GM12873 (cell line): ENCODE data around the gene F2RL1.

Experiments
- TF ChIP-seq, protein P1 (sequence below): IDR thresholded peaks from 2 replicates; pipeline ENCODE4 v1.5.1; 2012; ENCODE audit warnings: low read depth, mild to moderate bottlenecking, moderate library complexity, low read length, control low read depth; ENCODE audit not compliant: insufficient read depth; ENCODE audit errors: missing control alignments

The F2RL1 gene

GRCh38 chr5:76831110-76831452 is 12.3 kb downstream of the F2RL1 start:
- TF ChIP-seq, protein P1, sequence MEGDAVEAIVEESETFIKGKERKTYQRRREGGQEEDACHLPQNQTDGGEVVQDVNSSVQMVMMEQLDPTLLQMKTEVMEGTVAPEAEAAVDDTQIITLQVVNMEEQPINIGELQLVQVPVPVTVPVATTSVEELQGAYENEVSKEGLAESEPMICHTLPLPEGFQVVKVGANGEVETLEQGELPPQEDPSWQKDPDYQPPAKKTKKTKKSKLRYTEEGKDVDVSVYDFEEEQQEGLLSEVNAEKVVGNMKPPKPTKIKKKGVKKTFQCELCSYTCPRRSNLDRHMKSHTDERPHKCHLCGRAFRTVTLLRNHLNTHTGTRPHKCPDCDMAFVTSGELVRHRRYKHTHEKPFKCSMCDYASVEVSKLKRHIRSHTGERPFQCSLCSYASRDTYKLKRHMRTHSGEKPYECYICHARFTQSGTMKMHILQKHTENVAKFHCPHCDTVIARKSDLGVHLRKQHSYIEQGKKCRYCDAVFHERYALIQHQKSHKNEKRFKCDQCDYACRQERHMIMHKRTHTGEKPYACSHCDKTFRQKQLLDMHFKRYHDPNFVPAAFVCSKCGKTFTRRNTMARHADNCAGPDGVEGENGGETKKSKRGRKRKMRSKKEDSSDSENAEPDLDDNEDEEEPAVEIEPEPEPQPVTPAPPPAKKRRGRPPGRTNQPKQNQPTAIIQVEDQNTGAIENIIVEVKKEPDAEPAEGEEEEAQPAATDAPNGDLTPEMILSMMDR, result no peak

DNA sequence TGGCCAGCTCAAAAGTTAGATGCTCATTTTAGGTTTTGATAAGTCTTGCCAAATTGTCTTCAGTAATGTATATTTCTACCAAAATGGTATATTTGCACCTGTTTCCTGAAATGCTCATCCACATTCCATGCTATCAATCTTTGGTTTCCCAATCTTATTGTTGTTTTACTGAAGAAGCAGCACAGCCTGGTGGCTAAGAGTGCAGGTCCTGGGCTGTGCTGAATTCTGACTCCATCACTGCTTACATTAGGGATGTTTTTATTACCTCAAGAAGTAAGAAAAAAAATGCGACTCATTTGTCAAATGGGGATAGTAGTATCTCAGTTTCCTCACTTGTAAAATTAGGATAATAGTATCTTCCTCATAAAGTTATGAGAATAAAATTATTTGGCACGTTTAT is 17.4 kb downstream of the F2RL1 start:
- TF ChIP-seq, protein P1, result no peak

GRCh38 chr5:76836585-76836984 is 17.8 kb downstream of the F2RL1 start:
- TF ChIP-seq, protein P1, result no peak

DNA sequence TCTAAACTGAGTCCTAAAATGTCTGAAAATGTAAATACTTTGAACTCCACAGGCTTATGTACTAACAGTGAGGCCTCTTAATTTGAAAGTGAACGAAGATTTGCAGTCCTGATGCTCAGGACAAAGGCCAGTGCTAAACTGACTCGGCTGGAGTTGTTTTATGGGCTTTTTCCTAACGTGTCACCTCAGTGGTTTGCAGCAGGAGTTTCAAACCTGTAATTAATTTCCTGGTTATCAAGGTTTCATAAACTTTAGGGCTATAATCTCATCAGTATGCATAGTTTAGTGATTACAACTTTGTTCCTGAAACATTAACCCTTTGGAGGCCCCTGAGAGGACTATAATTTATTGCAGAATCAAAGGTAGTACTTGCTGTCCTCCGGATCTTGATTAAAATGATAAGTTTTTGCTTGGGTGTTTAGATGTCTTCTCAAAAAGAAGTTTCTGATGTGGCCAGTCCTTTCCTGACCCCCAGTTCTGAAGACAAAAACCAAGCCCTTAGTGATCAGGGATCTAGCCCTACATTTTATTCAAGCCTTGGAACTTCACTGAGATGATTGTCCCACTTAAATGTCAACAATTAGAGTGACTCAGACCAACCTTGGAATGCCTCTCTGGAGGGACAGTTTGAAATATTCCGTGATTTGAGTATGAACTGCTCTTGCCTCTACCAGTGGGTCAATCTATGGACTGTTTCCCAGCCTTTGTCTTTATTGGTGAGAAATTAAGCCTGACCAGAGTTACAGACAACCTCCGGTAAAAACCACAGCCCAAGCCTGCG is 19.8 kb downstream of the F2RL1 start:
- TF ChIP-seq, protein P1, result no peak

DNA sequence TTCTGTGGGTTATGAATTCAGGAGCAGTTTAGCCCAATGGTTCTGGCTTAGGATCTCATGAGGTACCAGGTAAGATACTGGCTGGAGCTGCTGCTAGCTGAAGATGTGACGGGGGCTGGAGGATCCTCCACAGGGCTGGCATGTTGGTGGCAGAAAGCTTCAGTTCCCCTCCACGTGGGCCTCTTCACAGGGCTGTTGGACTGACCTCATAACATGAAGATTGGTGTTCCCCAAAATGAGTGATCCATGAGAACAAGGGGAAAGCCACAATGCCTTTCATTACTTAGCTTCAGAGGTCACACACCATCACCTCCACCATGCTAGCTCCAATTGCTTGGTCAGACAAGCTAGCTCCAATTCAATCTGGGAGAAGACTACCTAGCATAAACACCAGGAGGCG is 22.5 kb downstream of the F2RL1 start:
- TF ChIP-seq, protein P1, result no peak

DNA sequence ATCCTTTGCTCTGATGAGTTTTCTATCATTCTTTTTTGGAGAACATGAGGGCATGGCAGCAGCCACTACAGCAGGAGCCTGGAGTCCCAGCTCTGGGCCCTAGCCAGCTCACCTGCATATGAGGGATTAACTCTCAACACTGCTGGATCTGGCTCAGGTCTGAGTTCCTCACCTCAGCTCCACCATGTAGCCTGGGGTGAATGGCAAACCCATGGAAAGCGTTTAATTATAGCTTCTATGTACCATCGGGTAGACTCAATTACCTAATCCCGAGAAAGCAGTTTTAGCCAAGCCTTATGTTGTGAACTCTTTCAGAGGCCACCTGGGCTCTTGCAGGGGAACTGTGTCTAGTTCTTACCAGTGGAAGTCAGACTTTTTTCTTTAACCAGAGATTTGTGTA is 27.1 kb downstream of the F2RL1 start:
- TF ChIP-seq, protein P1, result no peak

GRCh38 chr5:76849419-76850291 is 30.8 kb downstream of the F2RL1 start, which contains the start of gene S100Z:
Gene S100Z, plus strand, starts transcription at chr5:76850014. Its CDS starts 25,346 bp downstream, at chr5:76875360.
- TF ChIP-seq, protein P1, result no peak
